Dermis blood vessel endothelial cell (primary cell): ENCODE results near the gene SCN2A. TPM values are rescaled to one million over a fixed set of nuclear protein-coding genes. Genes with fewer than 3 reads are reported as not detected.

Source experiments
- DNase-seq: peaks from one replicate; pipeline ENCODE4 v3.0.0; 2010
- total RNA-seq: library from RNA; depleted of rRNA; stranded (reverse); fragments of >200 nt; gene quantifications from 2 replicates; pipeline ENCODE4 v1.2.3, GENCODE V29; 2014

Gene SCN2A
- total RNA-seq, 1 donor from 2014 or later = under 0.01 TPM

- no peak for DNase-seq
Measured at GRCh38 chr2:165425556-165425955, 186.3 kb downstream of the SCN2A start.

- DNase-seq = no peak
Measured at GRCh38 chr2:165427686-165428085, 188.5 kb downstream of the SCN2A start.

- DNase-seq = no peak
Measured at GRCh38 chr2:165428926-165429325, 189.7 kb downstream of the SCN2A start.

- DNase-seq = no peak
Measured at GRCh38 chr2:165431014-165431413, 191.8 kb downstream of the SCN2A start.

- no peak for DNase-seq
Measured at GRCh38 chr2:165432234-165432966, 193.2 kb downstream of the SCN2A start.

GRCh38 chr2:165434865-165435496, 195.8 kb downstream of the SCN2A start:
- no peak for DNase-seq

GRCh38 chr2:165435611-165436010, 196.4 kb downstream of the SCN2A start:
- no peak for DNase-seq

GRCh38 chr2:165436559-165436958, 197.3 kb downstream of the SCN2A start:
- no peak for DNase-seq

GRCh38 chr2:165440367-165440766, 201.2 kb downstream of the SCN2A start:
- peak; percentile 5 for DNase-seq

Other genes starting within 250 kb of the SCN2A start
- 6.1 and 12.0 TPM in 2 replicates for gene SCN3A, start 35.4 kb upstream of the SCN2A start, total RNA-seq
- gene CSRNP3, start 230.3 kb downstream of the SCN2A start, total RNA-seq = 0.51 and 0.65 TPM in 2 replicates